H1 (cell line): ENCODE results near the gene GRAMD1B. TPM values are rescaled to one million over a fixed set of nuclear protein-coding genes. Genes with fewer than 3 reads are reported as not detected.

Experiments used
- CTCF ChIA-PET: fragments of 300-600 bp; sonication (Branson Sonifier 250); formaldehyde crosslinking; loops from one replicate; lab custom pipeline; 2021; ENCODE audit not compliant: partially characterized antibody; lab: Charles Lee
- POLR2A ChIA-PET: fragments of 300-600 bp; sonication (Branson Sonifier 250); formaldehyde crosslinking; loops from one replicate; lab custom pipeline; 2021; ENCODE audit warnings: inconsistent platforms; ENCODE audit not compliant: partially characterized antibody; lab: Charles Lee
- DNase-seq, 2 experiments: peaks; one replicate each; pipeline versions ENCODE4 v3.0.0 to v3.0.0-alpha.2; 2010 to 2022; ENCODE audit warnings: low spot score in 2 of 2, low read depth in 1 of 2, mixed read lengths in 1 of 2
- FAIRE-seq: peaks from 2 replicates; lab custom pipeline; 2011; peaks lifted over from hg19 to GRCh38; lab: Jason Lieb, UNC
- H2AFZ ChIP-seq: 2 replicates; pipeline ENCODE4 v1.8.1; 2012; ENCODE audit warnings: low read length, inconsistent platforms
- H2AK5ac ChIP-seq: 2 replicates; pipeline ENCODE4 v1.6.1; 2013; ENCODE audit warnings: low read depth, low read length
- H2BK120ac ChIP-seq: replicated peaks from 2 replicates; pipeline ENCODE3; 2013; ENCODE audit warnings: low read depth, low read length, inconsistent platforms
- H2BK12ac ChIP-seq: 2 replicates; pipeline ENCODE4 v1.6.1; 2013; ENCODE audit warnings: low read depth, low read length
- H2BK15ac ChIP-seq: 2 replicates; pipeline ENCODE4 v1.6.1; 2013; ENCODE audit warnings: low read length
- H2BK20ac ChIP-seq: 2 replicates; pipeline ENCODE4 v1.6.1; 2013; ENCODE audit warnings: low read length
- H2BK5ac ChIP-seq: 2 replicates; pipeline ENCODE4 v1.6.1; 2013; ENCODE audit warnings: low read depth, low read length
- H3K14ac ChIP-seq: 2 replicates; pipeline ENCODE4 v1.6.1; 2013; ENCODE audit warnings: inconsistent platforms; ENCODE audit not compliant: insufficient read length
- H3K18ac ChIP-seq: 2 replicates; pipeline ENCODE4 v1.6.1; 2013; ENCODE audit warnings: low read length; ENCODE audit errors: extremely low read depth
- H3K23ac ChIP-seq: 2 replicates; pipeline ENCODE4 v1.6.1; 2013; ENCODE audit warnings: inconsistent platforms; ENCODE audit not compliant: insufficient read length
- H3K23me2 ChIP-seq: 2 replicates; pipeline ENCODE4 v1.6.1; 2013; ENCODE audit warnings: low read depth, low read length
- H3K27ac ChIP-seq: 2 replicates; pipeline ENCODE4 v1.6.1; 2011; ENCODE audit warnings: low read depth, low read length, inconsistent platforms
- H3K27me3 ChIP-seq, 4 experiments: replicated peaks in 1 of 4; 1 replicate in 1 of 4; 2 replicates in 3 of 4; pipeline versions ENCODE4 v1.6.1 to v1.8.1; 2011 to 2013; ENCODE audit warnings: low read length in 3 of 4, mild to moderate bottlenecking in 3 of 4, inconsistent platforms in 2 of 4, mixed read lengths in 2 of 4, moderate library complexity in 1 of 4; ENCODE audit not compliant: control insufficient read depth in 3 of 4, insufficient read depth in 3 of 4; ENCODE audit errors: extremely low read depth in 1 of 4
- H3K36me3 ChIP-seq, 4 experiments: 2 replicates each; pipeline versions ENCODE4 v1.6.1 to v1.8.1; 2011 to 2013; ENCODE audit warnings: mild to moderate bottlenecking in 4 of 4, low read length in 3 of 4, moderate library complexity in 2 of 4, control low read depth in 1 of 4, inconsistent platforms in 1 of 4; ENCODE audit not compliant: insufficient read depth in 4 of 4, control insufficient read depth in 2 of 4
- H3K4ac ChIP-seq: replicated peaks from 2 replicates; pipeline ENCODE3; 2013; ENCODE audit warnings: low read length, low read depth, mixed read lengths, inconsistent platforms; ENCODE audit not compliant: insufficient read length
- H3K4me1 ChIP-seq, 4 experiments: replicated peaks in 1 of 4; 1 replicate in 1 of 4; 2 replicates in 3 of 4; pipeline versions ENCODE4 v1.6.1 to v1.8.1; 2011 to 2013; ENCODE audit warnings: low read length in 3 of 4, inconsistent platforms in 2 of 4, mixed read lengths in 1 of 4; ENCODE audit not compliant: insufficient read depth in 4 of 4, control insufficient read depth in 3 of 4
- H3K4me2 ChIP-seq, 2 experiments: 2 replicates each; pipeline versions ENCODE4 v1.6.1 to v1.8.1; 2011 to 2013; ENCODE audit warnings: low read depth in 2 of 2, low read length in 2 of 2, control low read depth in 1 of 2, inconsistent platforms in 1 of 2, mild to moderate bottlenecking in 1 of 2; ENCODE audit not compliant: insufficient read depth in 1 of 2
- H3K4me3 ChIP-seq, 4 experiments: fragments of 200-600, 300-600 bp in 1 of 4; sonication (generic), shearing (Covaris generic), sonication (Bioruptor Twin) in 1 of 4; 2 replicates each; pipeline versions ENCODE4 v1.5.1 to v1.8.1; 2011 to 2016; ENCODE audit warnings: low read length in 4 of 4, low read depth in 3 of 4, control low read depth in 2 of 4, inconsistent platforms in 2 of 4, mild to moderate bottlenecking in 2 of 4, mixed read lengths in 1 of 4, moderate library complexity in 1 of 4; ENCODE audit not compliant: insufficient read depth in 2 of 4; ENCODE audit errors: extremely low read depth in 1 of 4
- H3K56ac ChIP-seq: replicated peaks from 2 replicates; pipeline ENCODE3; 2013; ENCODE audit warnings: low read depth, mild to moderate bottlenecking, mixed read lengths, low read length, inconsistent platforms; ENCODE audit not compliant: insufficient read length
- H3K79me1 ChIP-seq: 2 replicates; pipeline ENCODE4 v1.6.1; 2013; ENCODE audit warnings: low read depth, low read length, control low read depth
- H3K79me2 ChIP-seq, 2 experiments: 2 replicates each; pipeline versions ENCODE4 v1.6.1 to v1.8.1; 2012 to 2013; ENCODE audit warnings: low read length in 2 of 2, mild to moderate bottlenecking in 2 of 2, inconsistent platforms in 1 of 2; ENCODE audit not compliant: insufficient read depth in 2 of 2, control insufficient read depth in 1 of 2
- H3K9ac ChIP-seq, 4 experiments: replicated peaks in 1 of 4; 1 replicate in 1 of 4; 2 replicates in 3 of 4; pipeline versions ENCODE4 v1.6.1 to v1.8.1; 2011 to 2013; ENCODE audit warnings: low read depth in 3 of 4, low read length in 3 of 4, control low read depth in 2 of 4, mild to moderate bottlenecking in 2 of 4, moderate library complexity in 2 of 4, inconsistent platforms in 1 of 4; ENCODE audit errors: extremely low read depth in 1 of 4
- H3K9me3 ChIP-seq, 2 experiments: 2 replicates each; pipeline versions ENCODE4 v1.6.1 to v1.8.1; 2012 to 2013; ENCODE audit warnings: mild to moderate bottlenecking in 2 of 2, moderate library complexity in 2 of 2, control low read depth in 1 of 2, inconsistent platforms in 1 of 2, low read depth in 1 of 2, low read length in 1 of 2, mixed read lengths in 1 of 2; ENCODE audit not compliant: insufficient read depth in 2 of 2
- H4K20me1 ChIP-seq, 2 experiments: replicated peaks in 1 of 2; 2 replicates each; pipeline versions ENCODE3 to v1.8.1; 2011 to 2013; ENCODE audit warnings: inconsistent platforms in 2 of 2, low read length in 2 of 2, mild to moderate bottlenecking in 1 of 2; ENCODE audit not compliant: insufficient read depth in 2 of 2, control insufficient read depth in 1 of 2
- H4K5ac ChIP-seq: 2 replicates; pipeline ENCODE4 v1.6.1; 2013; ENCODE audit warnings: low read length, low read depth, mixed read lengths, inconsistent platforms; ENCODE audit not compliant: insufficient read length
- H4K8ac ChIP-seq: 2 replicates; pipeline ENCODE4 v1.8.0; 2013; ENCODE audit warnings: mild to moderate bottlenecking, moderate library complexity, low read length, inconsistent platforms; ENCODE audit not compliant: insufficient read depth; ENCODE audit errors: extremely low read depth
- H4K91ac ChIP-seq: replicated peaks from 2 replicates; pipeline ENCODE3; 2013; ENCODE audit warnings: low read length, mixed read lengths, inconsistent platforms; ENCODE audit not compliant: insufficient read length
- BCL11A ChIP-seq, 2 experiments: IDR thresholded peaks; one replicate each; pipeline ENCODE4 v1.6.1; 2011; ENCODE audit warnings: low read depth in 2 of 2, low read length in 2 of 2, mild to moderate bottlenecking in 2 of 2
- TBP ChIP-seq: IDR thresholded peaks from 2 replicates; pipeline ENCODE4 v1.6.1; 2011; ENCODE audit warnings: low read depth, low read length, improper control_type of control experiment
- WGBS, 2 experiments: shearing (Covaris generic) in 1 of 2; methylation state at CpG; one replicate each; pipeline versions ENCODE4 v1.1.6 to v1.1.7; 2013 to 2015; ENCODE audit warnings: low lambda C conversion rate in 2 of 2, mixed read lengths in 2 of 2, inconsistent platforms in 1 of 2, low coverage in 1 of 2, missing lambda C conversion rate in 1 of 2; ENCODE audit not compliant: insufficient replicate concordance in 2 of 2, insufficient coverage in 1 of 2, insufficient read length in 1 of 2; ENCODE audit errors: extremely low coverage in 1 of 2, missing lambda C conversion rate in 1 of 2; 5-methylcytosine and 5-hydroxymethylcytosine counted together
- polyA plus RNA-seq, 7 experiments: library from polyadenylated mRNA; depleted of rRNA in 3 of 7; stranded (reverse) in 5 of 7; unstranded in 2 of 7; fragments of >200 nt in 5 of 7; fragments of 200-250 nt in 2 of 7; gene quantifications; 1 replicate in 5 of 7; 2 replicates in 1 of 7; 4 replicates in 1 of 7; pipeline versions ENCODE4 v1.2.1 to v1.2.3, GENCODE V29; 2011 to 2013; ENCODE audit warnings: missing spikeins in 2 of 7, mixed read lengths in 2 of 7
- total RNA-seq: library from RNA; stranded (reverse); fragmentation: NEBNext Ultra II Directional; extraction: Animal tissue kit (Norgen Biotek cat#: 25700); gene quantifications from 2 replicates; pipeline ENCODE4 v1.2.1, GENCODE V29; 2021

GRAMD1B gene
- total and polyA plus RNA-seq, 2 of the 8 experiments (the other 6 are each of a cell fraction or from before 2014, with no cell fraction given): 10.1 to 21.2 TPM

DNA sequence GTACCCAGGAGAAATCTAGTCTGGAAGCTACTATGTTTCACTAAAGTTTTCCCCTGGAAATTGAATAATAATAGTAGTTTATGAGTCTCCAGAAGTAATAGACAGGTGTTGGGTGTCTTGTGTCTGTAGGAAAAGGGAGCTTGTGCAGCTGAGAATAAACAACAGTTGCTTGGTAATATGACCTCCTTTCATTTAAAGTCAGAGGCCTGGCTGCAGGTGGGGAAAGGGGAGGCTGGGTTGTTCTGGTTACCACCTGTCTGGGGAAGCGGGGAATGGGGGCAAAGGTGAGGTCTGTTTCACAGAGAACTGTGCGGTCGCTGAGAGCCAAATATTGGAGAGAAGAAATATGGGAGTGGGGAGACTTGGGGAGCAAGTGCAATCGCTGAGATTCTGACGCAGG, 3.3 kb upstream of the GRAMD1B start:
- Histone ChIP-seq H4K8ac (no peak overlapping the region), H2AFZ (no peak overlapping the region), H2BK15ac (no peak overlapping the region), H3K79me2 (peaks cover 0 to 7% of the 10 kb centered on the region in 2 experiments; a peak in 2 of 4 replicates), H3K9ac (no peak overlapping the region), H3K36me3 (no peaks in the 10 kb centered on the region), H3K23me2 (peaks cover 6% of the 10 kb centered on the region; the same call in 1 of the 2 replicates), H3K23ac (no peak overlapping the region), H3K79me1 (no peaks in the 10 kb centered on the region), H2AK5ac (no peak overlapping the region), H3K4me1 (peaks cover 12 to 17% (median 13%) of the 10 kb centered on the region in 4 experiments), H3K4me3 (no peak overlapping the region), H3K4ac (no peak overlapping the region), H3K4me2 (no peak overlapping the region), H4K91ac (no peak overlapping the region), H2BK120ac (no peak overlapping the region), H3K9me3 (no peaks in the 10 kb centered on the region), H3K14ac (no peak overlapping the region), H2BK5ac (no peak overlapping the region), H3K18ac (no peak overlapping the region), H2BK12ac (no peak overlapping the region), H4K5ac (no peak overlapping the region), H3K27ac (no peak overlapping the region), H2BK20ac (no peak overlapping the region), H4K20me1 (peaks cover 0 to 4% of the 10 kb centered on the region in 2 experiments), H3K27me3 (peaks cover 0 to 18% (median under 1%) of the 10 kb centered on the region in 4 experiments; a peak in 4 of 7 replicates), H3K56ac (no peak overlapping the region)
- DNase-seq (no peak), FAIRE-seq (no peak)
- WGBS, 2 experiments: 88% methylated on average over 5 of the region's 5 CpGs; no CpG with 5 or more reads in 1 of the 2 experiments
- ChIA-PET POLR2A (interaction anchor here (0.6 to 1.2 kb wide), 4 partner anchors 9 to 258 kb away, joined by 3 read pairs; no protein-coding TSS in a partner anchor), CTCF (interaction anchor here (0.6 to 6.0 kb wide), 11 partner anchors 8 to 320 kb away, joined by 3 to 57 read pairs (median 4); no protein-coding TSS in a partner anchor)
- TF ChIP-seq BCL11A (IDR thresholded peaks at IDR 0.05; ENCODE audit: low read depth in 2 of 2, low read length in 2 of 2) (no peak), TBP (no peak)
